ENCODE results near the gene CAPRIN2.

CAPRIN2 gene

GRCh38 chr12:30782316-30783173 lies 27.8 kb upstream of the CAPRIN2 start:
- no peak for TF ChIP-seq CTCF (IDR thresholded peaks at IDR 0.05; ENCODE audit: low read depth, low read length)
- H3K4me3 ChIP-seq (ENCODE audit: low read depth, low read length), result no peak overlapping the region

GRCh38 chr12:30779578-30779977 lies 24.8 kb upstream of the CAPRIN2 start:
- TF ChIP-seq CTCF (IDR thresholded peaks at IDR 0.05; ENCODE audit: low read depth, low read length), result no peak
- H3K4me3 ChIP-seq (ENCODE audit: low read depth, low read length), result no peak overlapping the region

GRCh38 chr12:30779178-30779577 lies 24.4 kb upstream of the CAPRIN2 start:
- H3K4me3 ChIP-seq (ENCODE audit: low read depth, low read length), result no peak overlapping the region
- TF ChIP-seq CTCF (IDR thresholded peaks at IDR 0.05; ENCODE audit: low read depth, low read length), result no peak

- H3K4me3 ChIP-seq (ENCODE audit: low read depth, low read length), result no peak overlapping the region
- TF ChIP-seq CTCF (IDR thresholded peaks at IDR 0.05; ENCODE audit: low read depth, low read length), result no peak
These were observed 19.8 kb upstream of the CAPRIN2 start for GRCh38 chr12:30774599-30774998.

- H3K4me3 ChIP-seq (ENCODE audit: low read depth, low read length), result no peak overlapping the region
- TF ChIP-seq CTCF (IDR thresholded peaks at IDR 0.05; ENCODE audit: low read depth, low read length), result no peak
These were observed 15.1 kb upstream of the CAPRIN2 start for GRCh38 chr12:30769802-30770201.

GRCh38 chr12:30764251-30764650 lies 9.5 kb upstream of the CAPRIN2 start:
- no peak for TF ChIP-seq CTCF (IDR thresholded peaks at IDR 0.05; ENCODE audit: low read depth, low read length)
- H3K4me3 ChIP-seq (ENCODE audit: low read depth, low read length), result no peak overlapping the region

- H3K4me3 ChIP-seq (ENCODE audit: low read depth, low read length), result no peak overlapping the region
- no peak for TF ChIP-seq CTCF (IDR thresholded peaks at IDR 0.05; ENCODE audit: low read depth, low read length)
These were observed 8.3 kb upstream of the CAPRIN2 start for GRCh38 chr12:30763053-30763452.

Measured in WI38 (cell line).